HG03575 (cell line): ENCODE results near the gene BAIAP3.
"Not testable (repeated sequence)": the region's sequence is repeated elsewhere in the genome, so short reads cannot be mapped to it uniquely, and the experiment has no call there.

Experiments used
- ATAC-seq: cut with Tn5 transposase; IDR thresholded peaks from one replicate; pipeline ENCODE4 v1.9.1; 2021; ENCODE audit not compliant: unreplicated experiment, insufficient number of reproducible peaks, low FRiP score; ENCODE audit errors: extremely low read depth

Gene BAIAP3, protein sequence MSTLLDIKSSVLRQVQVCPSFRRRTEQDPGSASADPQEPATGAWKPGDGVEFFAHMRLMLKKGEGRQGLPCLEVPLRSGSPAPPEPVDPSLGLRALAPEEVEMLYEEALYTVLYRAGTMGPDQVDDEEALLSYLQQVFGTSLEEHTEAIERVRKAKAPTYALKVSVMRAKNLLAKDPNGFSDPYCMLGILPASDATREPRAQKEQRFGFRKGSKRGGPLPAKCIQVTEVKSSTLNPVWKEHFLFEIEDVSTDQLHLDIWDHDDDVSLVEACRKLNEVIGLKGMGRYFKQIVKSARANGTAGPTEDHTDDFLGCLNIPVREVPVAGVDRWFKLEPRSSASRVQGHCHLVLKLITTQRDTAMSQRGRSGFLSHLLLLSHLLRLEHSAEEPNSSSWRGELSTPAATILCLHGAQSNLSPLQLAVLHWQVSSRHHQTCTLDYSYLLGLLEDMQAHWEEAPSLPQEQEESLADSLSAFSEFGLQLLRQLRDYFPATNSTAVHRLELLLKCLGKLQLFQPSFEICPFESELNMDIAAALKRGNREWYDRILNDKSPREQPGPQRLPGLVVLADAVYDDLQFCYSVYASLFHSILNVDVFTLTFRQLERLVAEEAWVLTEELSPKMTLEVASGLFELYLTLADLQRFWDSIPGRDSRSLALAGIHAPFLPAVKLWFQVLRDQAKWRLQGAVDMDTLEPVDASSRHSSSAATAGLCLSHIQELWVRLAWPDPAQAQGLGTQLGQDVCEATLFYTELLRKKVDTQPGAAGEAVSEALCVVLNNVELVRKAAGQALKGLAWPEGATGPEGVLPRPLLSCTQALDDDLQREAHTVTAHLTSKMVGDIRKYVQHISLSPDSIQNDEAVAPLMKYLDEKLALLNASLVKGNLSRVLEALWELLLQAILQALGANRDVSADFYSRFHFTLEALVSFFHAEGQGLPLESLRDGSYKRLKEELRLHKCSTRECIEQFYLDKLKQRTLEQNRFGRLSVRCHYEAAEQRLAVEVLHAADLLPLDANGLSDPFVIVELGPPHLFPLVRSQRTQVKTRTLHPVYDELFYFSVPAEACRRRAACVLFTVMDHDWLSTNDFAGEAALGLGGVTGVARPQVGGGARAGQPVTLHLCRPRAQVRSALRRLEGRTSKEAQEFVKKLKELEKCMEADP

GRCh38 chr16:1333149-1333812 lies at the start of gene BAIAP3:
TSS of gene BAIAP3 (plus strand) at chr16:1333645. CDS start at chr16:1338550, 4,905 bp downstream.
- no peak for ATAC-seq

DNA sequence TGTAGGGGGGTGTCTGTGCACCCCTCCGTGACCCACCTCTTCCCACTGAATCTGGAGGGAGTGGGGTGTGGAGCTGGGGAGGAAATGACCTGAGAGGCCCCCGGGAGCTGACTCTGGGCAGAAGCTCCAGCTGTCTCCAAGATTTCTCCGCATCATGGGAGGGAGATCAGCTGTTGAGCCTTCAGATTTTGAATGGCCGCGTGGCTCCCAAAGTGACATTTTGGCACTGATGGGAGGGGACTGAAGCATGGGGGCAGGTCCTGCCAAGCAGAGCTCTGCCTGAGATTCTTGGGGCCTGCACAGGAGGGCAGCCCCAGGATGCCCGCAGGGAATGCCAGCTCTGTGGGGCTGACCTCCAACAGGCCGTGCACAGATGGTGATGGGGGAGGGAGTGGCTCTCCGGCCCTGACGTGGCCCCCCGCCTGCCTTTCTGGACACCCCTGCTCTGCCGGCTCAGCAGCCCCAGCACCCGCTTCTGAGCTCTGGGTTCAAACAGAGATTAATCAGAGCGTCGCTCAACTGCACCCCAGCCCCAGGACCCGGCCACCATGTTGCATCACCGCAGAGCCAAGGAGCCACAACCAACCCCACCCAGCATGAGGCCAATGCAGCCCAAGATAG lies 49.3 kb upstream of the BAIAP3 start:
- ATAC-seq, result no peak

DNA sequence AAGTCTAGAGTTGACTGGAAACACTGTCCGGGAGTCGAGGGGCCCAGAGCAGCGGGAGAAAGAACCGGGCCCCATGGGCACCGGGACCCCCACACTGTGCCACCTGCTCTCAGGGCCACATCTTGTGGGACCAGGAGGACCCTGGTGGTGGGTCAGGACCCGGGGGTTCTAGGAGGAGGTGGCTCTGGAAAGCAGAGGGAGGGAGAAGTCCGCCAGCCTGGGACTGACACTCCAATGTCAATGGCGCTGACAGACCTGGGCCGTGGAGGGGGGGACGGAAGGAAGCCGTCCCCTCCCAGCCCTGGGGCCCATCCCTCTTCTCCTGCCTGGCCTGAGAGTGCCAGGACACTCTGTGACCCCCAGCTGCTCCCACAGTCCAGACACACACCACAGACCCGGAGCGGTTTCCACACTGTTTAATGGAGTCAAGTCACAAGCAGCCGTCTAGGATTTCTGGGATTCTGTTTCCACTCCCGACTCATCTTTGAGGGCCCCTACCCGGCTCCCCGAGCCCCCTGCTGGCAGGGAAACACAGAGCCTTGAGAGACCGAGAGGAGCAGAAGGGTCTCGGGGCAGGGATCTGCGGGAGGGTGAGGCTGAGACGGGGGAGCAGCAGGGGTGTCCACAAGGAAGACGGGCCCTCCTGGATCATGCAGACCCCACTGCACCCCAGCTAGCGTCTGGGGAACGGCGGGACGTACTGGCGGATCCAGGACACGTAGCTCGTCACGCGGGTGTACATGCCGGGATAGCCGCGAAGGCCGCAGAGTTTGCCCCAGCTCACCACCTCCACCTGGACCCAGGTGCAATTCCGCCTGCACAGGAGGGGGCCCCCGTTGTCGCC lies 47.6 kb upstream of the BAIAP3 start:
- no peak for ATAC-seq

- no peak for ATAC-seq
Observed at GRCh38 chr16:1286513-1287094, 46.8 kb upstream of the BAIAP3 start.

DNA sequence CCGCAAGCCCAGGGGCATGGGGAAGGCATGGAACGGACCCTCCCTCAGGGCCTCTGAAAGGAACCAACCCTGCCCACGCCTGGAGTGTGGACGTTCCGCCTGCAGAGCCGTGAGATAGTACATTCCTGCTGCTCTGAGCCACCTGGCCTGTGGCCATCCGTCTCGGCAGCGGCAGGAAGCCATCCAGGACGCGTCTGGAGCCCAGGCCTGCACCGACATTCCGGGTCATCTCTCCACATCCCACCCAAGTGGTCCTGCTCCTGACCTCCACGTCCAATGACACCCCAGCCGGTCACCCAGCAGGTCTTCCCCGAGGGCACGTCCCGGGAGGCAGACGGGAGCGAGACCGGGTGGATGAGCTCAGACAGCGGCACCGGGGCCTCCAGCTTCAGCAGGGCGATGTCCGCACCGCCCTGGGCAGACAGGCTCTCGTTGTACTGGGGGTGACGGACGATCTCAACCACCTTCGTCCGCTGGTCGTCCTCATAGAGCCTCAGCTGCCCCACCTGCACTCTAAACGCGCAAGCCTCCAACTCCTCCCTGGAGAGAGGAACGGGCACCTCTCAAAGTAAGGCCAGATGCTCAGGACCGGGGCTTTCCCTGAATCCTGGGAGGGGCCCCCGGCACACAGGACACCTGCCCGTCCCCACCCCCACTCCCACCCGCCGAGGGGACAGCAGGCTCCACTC lies 45.3 kb upstream of the BAIAP3 start:
- ATAC-seq, result no peak

GRCh38 chr16:1288813-1289476 lies 44.5 kb upstream of the BAIAP3 start:
- ATAC-seq, result no peak

- ATAC-seq, result no peak
Observed at GRCh38 chr16:1289477-1289866, 44.0 kb upstream of the BAIAP3 start.

DNA sequence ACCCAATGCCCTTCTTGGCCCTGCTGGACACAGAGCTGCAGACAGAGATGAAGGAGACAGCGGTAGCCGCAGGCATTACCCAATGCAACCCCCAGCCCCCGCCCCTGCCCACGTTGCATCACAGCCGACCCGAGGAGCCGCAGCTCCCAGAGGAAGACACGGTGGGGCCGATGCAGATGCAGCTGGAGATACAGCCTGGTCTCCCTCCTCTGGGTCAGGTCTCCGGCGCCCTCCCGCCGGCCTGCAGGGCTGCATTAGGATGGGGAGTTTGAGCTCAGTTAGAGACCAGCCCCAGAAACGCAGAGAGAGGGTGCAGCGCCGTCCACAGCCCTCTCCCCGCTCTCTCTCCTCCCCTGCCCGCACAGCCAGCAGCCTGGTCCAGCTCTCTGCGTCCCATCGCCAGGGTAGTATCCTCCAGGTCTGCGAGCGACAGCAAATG lies 43.4 kb upstream of the BAIAP3 start:
- ATAC-seq, result no peak

- ATAC-seq, result no peak
Observed at GRCh38 chr16:1290860-1291575, 42.4 kb upstream of the BAIAP3 start.

GRCh38 chr16:1291576-1291974 lies 41.9 kb upstream of the BAIAP3 start:
- ATAC-seq, result no peak

GRCh38 chr16:1292208-1292607 lies 41.2 kb upstream of the BAIAP3 start:
- ATAC-seq, result not testable (repeated sequence)

- ATAC-seq, result not testable (repeated sequence)
Observed at GRCh38 chr16:1292808-1293207, 40.6 kb upstream of the BAIAP3 start.

GRCh38 chr16:1293921-1294656 lies 39.4 kb upstream of the BAIAP3 start:
- no peak for ATAC-seq

- no peak for ATAC-seq
Observed at GRCh38 chr16:1295465-1295864, 38.0 kb upstream of the BAIAP3 start.

DNA sequence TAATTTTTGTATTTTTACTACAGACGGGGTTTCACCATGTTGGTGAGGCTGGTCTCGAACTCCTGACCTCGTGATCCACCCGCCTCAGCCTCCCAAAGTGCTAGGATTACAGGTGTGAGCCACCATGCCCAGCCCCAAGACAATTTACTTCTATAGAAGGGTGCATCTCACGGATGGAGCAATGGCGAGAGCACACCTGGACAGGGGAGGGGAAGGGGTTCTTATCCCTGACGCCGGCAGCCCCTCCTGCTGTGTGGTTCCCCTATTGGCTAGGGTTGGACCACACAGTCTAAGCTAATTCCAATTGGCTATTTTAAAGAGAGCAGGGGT lies 36.8 kb upstream of the BAIAP3 start:
- not testable (repeated sequence) for ATAC-seq
